HG02852 (cell line): Measurements from ENCODE around the gene FBXO21.
"Not testable (repeated sequence)": the region's sequence is repeated elsewhere in the genome, so short reads cannot be mapped to it uniquely, and the experiment has no call there.

Experiments used
- ATAC-seq: cut with Tn5 transposase; IDR thresholded peaks from one replicate; pipeline ENCODE4 v1.9.1; 2021; ENCODE audit warnings: mild to moderate bottlenecking, moderate library complexity; ENCODE audit not compliant: unreplicated experiment

Gene FBXO21

DNA sequence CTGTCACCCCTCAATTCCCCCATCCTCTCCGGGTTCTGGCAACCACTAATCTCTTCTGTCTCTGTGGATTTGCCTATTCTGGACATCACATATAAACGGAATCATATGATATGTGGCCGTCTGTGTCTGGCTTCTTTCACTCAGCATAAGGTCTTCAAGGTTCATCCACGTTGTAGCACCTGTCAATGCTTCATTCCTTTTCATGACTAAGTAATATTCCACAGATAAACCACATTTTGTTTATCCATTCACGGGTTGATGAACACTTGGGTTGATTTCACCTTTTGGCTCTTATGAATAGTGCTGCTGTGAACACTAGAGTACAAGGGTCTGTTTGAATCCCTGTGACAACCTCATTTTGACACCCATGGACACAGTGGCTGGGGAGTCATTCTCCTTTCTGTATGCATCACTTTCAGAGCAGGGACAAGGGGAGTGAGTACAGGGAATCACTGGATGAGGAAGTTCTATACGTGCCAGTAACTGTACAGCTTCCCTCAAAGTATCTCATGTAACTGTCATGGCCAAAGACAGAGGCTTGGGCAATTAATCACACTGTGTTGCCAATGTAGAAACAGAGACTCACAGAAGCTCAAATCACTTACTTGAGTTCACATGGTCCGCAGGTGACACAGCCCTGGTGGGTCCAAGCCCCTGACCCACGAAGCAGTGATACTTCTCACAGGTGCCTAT is 80.2 kb downstream of the FBXO21 start:
- no peak for ATAC-seq

DNA sequence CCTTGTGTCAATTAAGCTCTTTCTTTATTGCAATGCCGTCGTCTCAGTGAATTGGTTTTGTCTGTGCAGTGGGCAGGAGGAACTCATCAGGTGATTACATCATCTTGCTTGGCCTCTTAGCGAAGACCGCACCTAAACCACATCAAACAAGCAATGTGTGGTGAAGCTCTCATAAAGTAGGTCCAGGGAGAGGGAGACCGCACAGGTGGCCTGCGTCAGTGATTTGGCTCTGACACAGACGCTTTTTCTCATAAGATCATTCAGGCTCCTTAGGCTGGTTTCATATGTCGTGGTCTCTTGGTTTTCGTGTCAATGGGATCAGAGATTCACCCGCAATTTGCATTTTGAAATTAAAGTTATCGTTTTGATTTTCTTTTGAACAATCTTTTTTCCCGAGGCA is 84.4 kb downstream of the FBXO21 start:
- ATAC-seq, result no peak

DNA sequence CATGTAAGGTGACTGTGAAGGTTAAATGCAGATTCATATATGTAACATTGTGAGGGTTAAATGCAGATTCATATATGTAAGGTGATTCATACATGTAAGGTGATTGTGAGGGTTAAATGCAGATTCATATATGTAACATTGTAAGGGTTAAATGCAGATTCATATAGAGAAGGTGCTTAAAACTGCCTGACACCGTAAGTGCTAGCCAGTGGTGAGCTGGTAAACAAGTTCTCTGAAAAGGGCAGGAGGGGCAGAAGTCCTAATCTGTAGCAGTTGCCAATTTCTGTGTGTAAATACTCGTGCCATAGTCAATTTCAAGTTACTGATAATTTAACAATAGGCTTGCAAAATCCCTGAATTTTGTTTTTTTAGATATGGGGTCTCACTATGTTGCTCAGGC is 86.3 kb downstream of the FBXO21 start:
- not testable (repeated sequence) for ATAC-seq

DNA sequence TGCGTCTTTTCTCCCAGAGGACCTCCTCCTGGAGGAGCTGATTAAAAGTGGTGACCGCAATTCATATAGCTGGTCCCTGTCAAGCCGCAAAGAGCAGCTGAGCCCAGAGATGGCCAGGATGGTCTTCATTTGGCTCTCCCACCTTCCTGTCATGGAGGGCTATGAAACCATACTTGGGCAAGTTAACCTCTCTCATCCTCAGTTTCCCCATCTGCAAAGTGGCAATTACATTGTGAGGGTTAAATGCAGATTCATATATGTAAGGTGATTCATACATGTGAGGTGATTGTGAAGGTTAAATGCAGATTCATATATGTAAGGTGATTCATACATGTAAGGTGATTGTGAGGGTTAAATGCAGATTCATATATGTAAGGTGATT is 87.5 kb downstream of the FBXO21 start:
- no peak for ATAC-seq

DNA sequence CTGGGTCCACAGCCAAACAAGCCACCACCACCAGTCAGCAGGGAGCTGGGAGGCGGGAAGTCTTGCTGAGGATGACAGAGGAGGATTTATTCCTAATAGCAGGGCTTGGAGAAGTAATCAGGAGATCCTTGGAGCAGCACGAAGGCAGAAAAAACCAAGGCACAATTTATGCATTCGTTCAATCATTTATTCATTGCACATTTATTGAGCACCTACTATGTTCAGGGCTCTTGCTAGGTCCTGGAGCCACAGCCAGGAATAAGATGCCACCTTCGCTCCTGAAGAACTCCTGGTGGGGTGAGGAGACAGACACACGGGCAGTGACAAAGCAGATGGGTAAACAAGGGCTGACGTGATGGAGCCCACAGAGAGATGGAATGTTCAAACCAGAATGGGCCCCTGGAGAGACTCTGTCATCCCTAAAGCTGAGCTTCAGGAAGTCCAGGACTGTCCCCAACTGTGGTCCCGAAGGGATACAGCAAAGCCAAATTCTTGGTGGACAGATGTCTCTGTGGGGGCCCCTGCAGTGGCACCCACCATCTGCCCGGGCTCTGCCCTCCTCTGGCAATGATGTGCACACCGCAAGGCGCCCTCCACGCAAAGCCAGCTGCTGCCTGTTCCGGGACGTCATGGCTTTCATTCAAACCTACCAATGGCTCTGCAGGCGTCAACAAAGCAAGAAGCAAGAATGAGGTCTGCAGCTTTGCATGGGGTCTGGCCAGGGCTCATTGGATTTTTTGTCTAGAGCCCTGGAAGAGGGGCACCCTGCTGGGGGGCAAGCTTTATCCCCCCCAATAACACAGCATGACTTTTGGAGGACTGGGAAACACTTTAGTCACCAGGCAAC is 88.1 kb downstream of the FBXO21 start:
- ATAC-seq, result no peak

DNA sequence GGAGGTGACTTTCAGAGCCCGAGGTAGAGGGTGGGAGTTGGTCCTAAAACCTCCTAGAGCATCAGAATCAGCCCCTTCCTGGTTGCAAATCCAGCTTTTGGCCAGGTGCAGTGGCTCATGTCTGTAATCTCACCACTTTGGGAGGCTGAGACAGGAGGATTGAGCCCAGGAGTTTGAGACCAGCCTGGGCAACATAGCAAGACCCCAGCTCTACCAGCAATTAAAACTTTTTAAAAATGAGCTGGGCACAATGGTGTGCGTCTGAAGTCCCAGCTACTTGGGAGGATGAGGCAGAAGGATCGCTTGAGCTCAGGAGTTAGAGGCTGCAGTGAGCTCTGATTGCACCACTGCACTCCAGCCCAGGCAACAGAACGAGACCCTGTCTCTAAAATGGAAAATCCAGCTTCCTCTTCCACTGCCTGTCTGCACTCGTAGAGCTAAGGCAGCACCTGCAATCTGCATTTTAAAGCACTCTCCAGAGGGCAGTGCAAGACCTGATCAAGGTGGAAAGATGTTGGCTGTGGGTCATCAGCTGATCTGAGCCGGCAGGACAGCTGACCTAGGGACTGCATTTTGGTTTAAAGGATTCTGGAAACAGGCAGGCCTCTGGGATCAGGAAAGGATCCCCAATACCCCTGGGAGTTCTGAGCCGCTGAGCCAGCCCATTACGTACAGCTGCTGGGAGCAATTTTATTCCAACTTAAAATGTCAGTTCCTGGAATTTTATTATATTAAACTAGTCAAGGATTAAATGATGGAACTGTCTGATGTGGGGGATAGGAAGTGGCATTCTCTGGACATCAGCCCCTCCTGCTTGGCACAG is 89.2 kb downstream of the FBXO21 start:
- no peak for ATAC-seq

DNA sequence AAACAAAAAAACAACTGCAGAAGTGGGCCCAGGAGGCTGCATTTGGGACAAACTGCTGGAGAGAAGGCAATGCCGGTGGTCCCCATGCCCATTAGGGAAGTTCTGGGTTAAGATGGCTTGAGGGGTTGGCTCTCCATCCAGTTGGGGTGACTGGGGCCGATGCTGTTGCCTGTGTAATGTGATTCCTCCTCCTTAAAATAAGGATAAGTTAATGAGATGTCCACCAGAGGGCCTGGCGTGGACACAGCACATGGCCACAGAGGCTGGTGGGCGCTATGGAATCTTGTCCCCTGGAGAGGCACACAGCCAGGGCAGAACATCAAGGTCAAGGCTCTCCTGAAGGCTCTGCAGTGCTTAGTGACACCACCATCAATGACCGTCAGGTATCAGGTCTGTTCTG is 90.0 kb downstream of the FBXO21 start:
- no peak for ATAC-seq

DNA sequence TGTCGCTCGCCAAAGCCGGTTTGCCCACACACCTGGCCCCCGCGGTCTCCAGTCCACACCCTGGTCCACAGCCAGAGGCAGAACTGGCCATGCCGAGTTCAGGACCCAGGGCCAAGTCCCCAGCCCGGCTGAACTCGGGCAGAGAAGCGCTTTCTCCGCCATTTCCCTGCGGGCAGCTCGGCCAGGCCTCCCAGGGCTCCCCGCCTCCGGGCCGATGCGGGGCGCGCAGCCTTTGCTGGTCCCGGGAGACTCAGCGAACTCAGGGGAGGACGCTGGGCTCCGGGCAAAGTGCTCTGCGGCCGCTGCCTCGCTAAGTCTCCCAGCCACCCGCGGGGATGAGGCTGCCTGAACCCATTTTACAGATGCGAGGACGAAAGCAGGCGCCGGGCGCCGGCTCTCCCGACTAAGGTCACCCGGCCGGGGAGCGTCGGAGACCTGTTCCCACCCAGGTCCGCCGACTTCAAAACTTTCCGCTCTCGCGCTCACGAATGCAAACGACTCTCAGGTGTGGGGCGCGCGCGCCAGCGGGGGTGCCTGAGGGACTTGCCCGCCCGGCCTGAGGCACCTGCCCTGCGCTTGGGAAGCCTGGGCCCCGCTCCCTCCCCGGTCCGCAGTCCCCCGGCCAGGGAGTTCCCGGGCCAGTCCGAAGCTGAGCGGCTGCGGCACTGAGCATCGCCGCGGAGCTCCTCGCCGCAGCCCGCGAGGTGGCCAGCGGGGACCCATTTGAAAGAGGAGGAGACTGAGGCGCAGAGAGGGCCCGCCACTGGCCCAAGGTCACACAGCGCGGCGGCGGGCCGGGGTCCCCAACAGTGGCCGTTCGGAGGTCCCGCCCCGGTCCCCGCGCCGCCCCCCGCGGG is 91.7 kb downstream of the FBXO21 start:
- peak; percentile 36 for ATAC-seq

DNA sequence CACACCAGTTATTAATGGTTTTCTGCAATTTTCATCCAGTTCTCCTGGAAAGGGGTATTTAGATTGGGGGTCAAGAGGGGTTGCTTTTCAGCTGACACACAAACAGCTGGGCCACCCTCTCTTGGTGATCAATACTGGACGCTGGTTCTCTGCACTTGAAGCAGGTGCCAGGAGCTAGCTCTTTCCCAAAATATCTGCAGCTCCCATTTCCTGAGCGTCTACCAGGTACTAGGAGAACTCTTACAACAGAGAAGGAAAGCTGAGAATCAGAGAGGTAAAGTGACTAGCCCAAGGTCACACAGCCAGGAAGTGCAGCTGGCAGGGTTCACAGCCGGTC is 92.3 kb downstream of the FBXO21 start:
- no peak for ATAC-seq

DNA sequence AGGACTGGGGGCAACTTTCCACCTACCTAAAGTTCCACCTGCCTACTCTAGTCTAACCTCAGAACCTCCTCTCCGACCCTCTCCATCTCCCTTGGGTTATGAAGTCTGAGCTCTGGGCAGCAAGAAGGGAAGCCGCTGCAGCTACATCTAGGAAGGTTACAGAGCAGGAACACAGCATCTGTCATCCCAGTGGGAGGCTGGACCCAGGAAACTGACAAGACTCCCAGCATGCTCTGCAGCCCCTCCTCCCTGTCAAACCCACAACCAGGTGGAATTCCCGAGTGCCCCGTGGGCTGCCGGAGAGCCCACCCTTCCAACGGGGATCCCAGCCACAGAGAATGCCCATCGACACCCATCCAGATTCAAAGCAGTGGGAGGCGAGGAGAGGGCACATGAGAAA is 93.1 kb downstream of the FBXO21 start:
- ATAC-seq, result no peak

DNA sequence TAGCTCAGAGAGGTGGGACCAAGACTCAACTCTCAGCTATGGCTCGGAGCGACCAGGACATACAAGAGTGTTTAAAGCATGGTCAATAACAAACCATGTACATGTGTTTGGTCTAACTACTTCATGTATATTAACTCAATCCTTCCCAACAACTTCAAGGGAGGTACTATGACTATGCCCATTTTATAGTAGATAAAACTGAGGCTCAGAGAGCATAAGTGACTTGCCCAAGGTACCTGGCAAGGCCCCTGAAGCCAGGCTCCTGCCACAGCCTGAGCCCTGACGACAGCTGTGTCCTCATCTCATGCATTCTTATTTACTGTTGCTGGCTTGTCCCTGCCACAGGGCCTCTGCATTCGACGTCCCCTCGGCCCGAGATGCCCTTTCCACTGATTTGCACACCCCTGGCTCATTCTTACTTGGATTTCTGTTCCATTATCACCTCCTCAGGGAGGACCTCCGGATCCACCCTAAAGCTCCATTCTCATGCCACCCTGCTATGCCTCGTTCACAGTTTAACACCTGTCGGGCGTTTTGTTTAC is 93.7 kb downstream of the FBXO21 start:
- no peak for ATAC-seq

DNA sequence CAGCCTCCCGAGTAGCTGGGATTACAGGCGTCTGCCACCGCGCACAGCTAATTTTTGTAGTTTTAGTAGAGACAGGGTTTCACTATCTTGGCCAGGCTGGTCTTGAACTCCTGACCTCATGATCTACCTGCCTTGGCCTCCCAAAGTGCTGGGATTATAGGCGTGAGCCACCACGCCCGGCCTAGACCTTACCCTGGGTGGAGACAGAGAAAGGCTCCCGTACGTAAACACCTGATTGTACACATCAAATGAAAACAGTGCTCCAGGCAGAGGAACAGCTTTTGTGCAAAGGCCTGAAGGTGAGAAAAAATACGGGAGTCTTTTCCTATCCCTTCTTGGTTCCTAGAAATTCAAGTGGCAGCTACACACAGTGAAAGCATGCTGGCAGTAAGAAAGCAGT is 95.1 kb downstream of the FBXO21 start:
- ATAC-seq, result not testable (repeated sequence)

DNA sequence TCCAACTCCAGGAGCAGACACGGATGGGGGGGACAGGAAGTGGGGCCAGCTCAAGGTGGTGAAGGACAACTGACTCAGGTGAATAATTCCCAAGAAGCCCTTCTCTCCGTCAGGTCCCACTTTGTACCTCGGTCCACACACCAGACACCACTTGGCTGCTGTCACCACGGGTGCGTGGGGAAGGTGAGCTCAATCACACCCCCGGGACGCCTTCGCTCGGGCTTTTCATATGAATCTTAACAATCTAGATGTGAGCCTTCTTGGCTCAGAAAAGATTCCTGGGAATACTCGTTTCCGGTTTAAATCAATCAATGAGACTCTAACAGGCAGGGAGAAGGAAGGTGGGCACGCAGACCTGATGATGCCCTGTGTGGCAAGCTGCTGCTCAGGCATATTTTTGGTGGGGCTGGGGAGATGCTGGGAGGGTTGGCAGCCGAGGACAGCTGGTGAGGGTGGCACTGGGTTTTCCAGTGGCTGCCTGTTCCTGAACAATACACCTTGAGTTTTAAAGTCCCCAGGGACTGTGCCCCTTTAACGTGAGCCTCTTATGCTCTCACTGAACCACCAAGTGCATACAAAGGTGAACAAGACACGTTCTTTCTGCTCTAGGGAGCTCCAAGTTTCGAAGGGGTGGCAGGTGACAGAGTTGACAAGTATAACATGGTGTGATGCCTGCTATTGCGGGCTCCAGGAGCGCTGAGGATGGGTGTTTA is 96.2 kb downstream of the FBXO21 start:
- ATAC-seq, result no peak

DNA sequence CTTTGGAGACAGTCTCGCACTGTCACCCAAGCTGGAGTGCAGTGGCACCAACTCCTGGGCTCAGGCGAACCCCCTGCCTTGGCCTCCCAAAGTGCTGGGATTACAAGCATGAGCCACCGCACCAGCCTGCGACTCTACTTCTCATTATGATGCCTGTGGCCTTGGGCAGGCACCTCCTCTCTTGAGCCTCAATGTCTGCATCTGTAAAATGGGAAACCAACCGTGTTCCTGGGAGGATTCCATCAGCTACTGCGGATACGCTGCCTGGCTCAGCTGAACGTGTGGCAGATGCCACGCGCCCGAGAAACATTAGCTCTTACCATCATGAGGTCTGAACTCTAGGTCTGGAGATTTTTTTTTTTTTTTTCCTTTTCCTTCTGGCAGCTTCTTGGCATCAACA is 96.8 kb downstream of the FBXO21 start:
- no peak for ATAC-seq

DNA sequence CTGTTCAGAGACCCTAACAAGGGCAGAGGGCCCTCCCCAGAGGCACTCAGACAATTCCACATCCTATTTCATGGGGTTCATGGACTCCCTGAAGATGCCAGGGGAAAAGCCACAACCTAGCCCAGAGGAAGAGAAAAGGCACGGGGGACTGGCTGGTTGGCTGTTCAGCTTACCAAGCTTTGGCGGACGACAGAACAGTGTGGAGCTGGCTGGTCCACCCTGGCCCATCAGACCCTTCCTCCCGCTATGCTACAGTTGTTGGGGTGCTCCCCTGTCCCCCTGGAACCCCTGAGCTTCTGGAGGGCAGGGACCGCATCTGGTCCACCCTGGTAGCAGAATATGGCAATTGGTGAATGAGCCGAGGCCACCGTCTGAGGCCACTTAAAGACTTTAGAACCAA is 97.4 kb downstream of the FBXO21 start:
- no peak for ATAC-seq

DNA sequence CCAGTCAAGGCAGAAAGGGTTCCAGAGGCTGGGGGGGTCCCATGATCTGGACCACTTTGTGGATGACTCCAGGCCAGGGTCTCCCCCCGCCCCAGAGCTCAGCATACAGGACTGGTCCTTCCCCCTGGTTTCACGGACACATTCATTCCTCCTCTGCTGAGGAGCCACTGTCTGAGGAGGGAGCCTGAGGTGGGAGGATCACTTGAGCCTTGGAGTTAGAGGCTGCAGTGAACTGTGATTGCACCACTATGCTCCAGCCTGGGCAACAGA is 97.8 kb downstream of the FBXO21 start:
- ATAC-seq, result no peak
